Ishikawa (cell line): ENCODE data around the gene GIGYF1.

Experiments used
- CEBPB ChIP-seq: IDR thresholded peaks from 2 replicates; pipeline ENCODE4 v1.6.1; 2012
- EGR1 ChIP-seq: IDR thresholded peaks from 2 replicates; pipeline ENCODE4 v1.6.1; 2012
- EP300 ChIP-seq: IDR thresholded peaks from 2 replicates; pipeline ENCODE4 v1.6.1; 2012; ENCODE audit warnings: borderline replicate concordance
- FOXM1 ChIP-seq: IDR thresholded peaks from 2 replicates; pipeline ENCODE4 v1.6.1; 2012; ENCODE audit warnings: low read depth, borderline replicate concordance
- MAX ChIP-seq: IDR thresholded peaks from 2 replicates; pipeline ENCODE4 v1.6.1; 2012
- REST ChIP-seq: IDR thresholded peaks from 2 replicates; pipeline ENCODE4 v1.6.1; 2012; ENCODE audit warnings: low read depth, mild to moderate bottlenecking
- TAF1 ChIP-seq: IDR thresholded peaks from 2 replicates; pipeline ENCODE4 v1.6.1; 2012; ENCODE audit warnings: low read depth, mild to moderate bottlenecking
- TCF12 ChIP-seq: IDR thresholded peaks from 2 replicates; pipeline ENCODE4 v1.6.1; 2012; ENCODE audit warnings: low read depth
- TEAD4 ChIP-seq: IDR thresholded peaks from 2 replicates; pipeline ENCODE4 v1.6.1; 2012
- USF1 ChIP-seq: IDR thresholded peaks from 2 replicates; pipeline ENCODE4 v1.6.1; 2012
- YY1 ChIP-seq: IDR thresholded peaks from 2 replicates; pipeline ENCODE4 v1.6.1; 2012; ENCODE audit warnings: low read depth

GRCh38 chr7:100736671-100737070, 42.6 kb upstream of the GIGYF1 start:
- no peak for TF ChIP-seq YY1
- TF ChIP-seq TAF1: no peak
- no peak for TF ChIP-seq TCF12
- no peak for TF ChIP-seq EGR1
- no peak for TF ChIP-seq MAX
- no peak for TF ChIP-seq CEBPB
- no peak for TF ChIP-seq FOXM1
- TF ChIP-seq USF1: no peak
- no peak for TF ChIP-seq REST
- no peak for TF ChIP-seq TEAD4
- TF ChIP-seq EP300: no peak
